Mesendoderm (in vitro differentiated cells): ENCODE measurements around the gene BMPER.

Source experiments
- DNase-seq: peaks from one replicate; pipeline ENCODE4 v3.0.0; 2013
- H2AK5ac ChIP-seq: 2 replicates; pipeline ENCODE4 v1.6.1; 2013; ENCODE audit warnings: low read length, inconsistent platforms
- H2BK120ac ChIP-seq: 2 replicates; pipeline ENCODE4 v1.6.1; 2013; ENCODE audit warnings: low read depth, mild to moderate bottlenecking, low read length, moderate library complexity, mixed read lengths
- H2BK15ac ChIP-seq: replicated peaks from 2 replicates; pipeline ENCODE4 v1.6.1; 2013; ENCODE audit warnings: low read depth, mild to moderate bottlenecking, moderate library complexity
- H2BK5ac ChIP-seq: 2 replicates; pipeline ENCODE4 v1.6.1; 2013; ENCODE audit warnings: low read length, inconsistent platforms
- H3K18ac ChIP-seq: 2 replicates; pipeline ENCODE4 v1.6.1; 2013; ENCODE audit warnings: mild to moderate bottlenecking, low read length, mixed read lengths
- H3K23ac ChIP-seq: one replicate; pipeline ENCODE4 v1.6.1; 2013; ENCODE audit warnings: low read length
- H3K27ac ChIP-seq: 2 replicates; pipeline ENCODE4 v1.5.1; 2013; ENCODE audit warnings: low read depth, mild to moderate bottlenecking, inconsistent platforms, low read length, moderate library complexity
- H3K27me3 ChIP-seq: 2 replicates; pipeline ENCODE4 v1.6.1; 2013; ENCODE audit warnings: low read length, control low read depth, mild to moderate bottlenecking, inconsistent platforms; ENCODE audit not compliant: insufficient read depth, poor library complexity
- H3K36me3 ChIP-seq: 2 replicates; pipeline ENCODE4 v1.6.1; 2013; ENCODE audit warnings: low read length, inconsistent platforms; ENCODE audit not compliant: control insufficient read depth, insufficient read depth
- H3K4ac ChIP-seq: one replicate; pipeline ENCODE4 v1.6.1; 2013; ENCODE audit warnings: low read depth, mild to moderate bottlenecking, low read length, moderate library complexity
- H3K4me1 ChIP-seq: 2 replicates; pipeline ENCODE4 v1.6.1; 2013; ENCODE audit warnings: low read depth, low read length, inconsistent platforms; ENCODE audit not compliant: control insufficient read depth
- H3K4me2 ChIP-seq: 2 replicates; pipeline ENCODE4 v1.6.1; 2013; ENCODE audit warnings: low read length
- H3K4me3 ChIP-seq: 2 replicates; pipeline ENCODE4 v1.5.1; 2013; ENCODE audit warnings: mild to moderate bottlenecking, low read length
- H3K56ac ChIP-seq: one replicate; pipeline ENCODE4 v1.6.1; 2013; ENCODE audit warnings: low read length
- H3K79me1 ChIP-seq: 2 replicates; pipeline ENCODE4 v1.6.1; 2013; ENCODE audit warnings: low read length, inconsistent platforms
- H3K79me2 ChIP-seq: 2 replicates; pipeline ENCODE4 v1.6.1; 2013; ENCODE audit warnings: mild to moderate bottlenecking, low read length; ENCODE audit not compliant: control insufficient read depth, insufficient read depth
- H3K9ac ChIP-seq: 2 replicates; pipeline ENCODE4 v1.6.1; 2013; ENCODE audit warnings: low read length, inconsistent platforms
- H4K5ac ChIP-seq: one replicate; pipeline ENCODE4 v1.6.1; 2013; ENCODE audit warnings: low read length
- H4K8ac ChIP-seq: one replicate; pipeline ENCODE4 v1.6.1; 2013; ENCODE audit warnings: low read depth, mild to moderate bottlenecking, control low read depth, low read length, moderate library complexity
- WGBS: extraction: QIAGEN DNeasy Blood & Tissue Kit; methylation state at CpG from one replicate; pipeline ENCODE4 v1.1.7; 2013; ENCODE audit warnings: low lambda C conversion rate, missing lambda C conversion rate; ENCODE audit not compliant: insufficient coverage; ENCODE audit errors: extremely low coverage; 5-methylcytosine and 5-hydroxymethylcytosine counted together

Gene BMPER

DNA sequence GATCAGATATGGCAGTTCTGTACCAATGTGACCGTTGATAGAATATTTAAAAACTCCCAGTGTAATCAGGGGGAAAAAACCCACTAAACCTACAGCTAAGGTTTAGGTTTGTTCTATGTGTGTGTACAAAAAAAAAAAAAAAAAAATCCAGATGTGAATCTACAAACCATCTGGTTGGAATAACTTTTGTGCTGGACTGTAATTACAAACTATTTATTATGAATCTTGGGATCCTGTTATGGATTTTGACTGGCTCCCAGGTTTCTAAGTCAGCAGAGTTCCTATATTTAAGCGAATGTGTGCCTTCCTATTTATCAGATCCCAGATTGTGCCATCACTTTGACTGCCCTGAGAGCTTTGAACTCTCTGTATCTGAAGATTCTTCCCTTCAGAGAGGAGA, 29.1 kb downstream of the BMPER start:
- Histone ChIP-seq H3K4ac (no peak overlapping the region), H2BK5ac (no peak overlapping the region), H3K4me1 (peaks cover 12% of the 10 kb centered on the region), H4K8ac (no peak overlapping the region), H3K27ac (no peak overlapping the region), H3K23ac (no peak overlapping the region), H3K79me1 (no peaks in the 10 kb centered on the region), H2AK5ac (no peak overlapping the region), H3K56ac (no peak overlapping the region), H2BK120ac (no peak overlapping the region), H3K36me3 (no peaks in the 10 kb centered on the region), H3K79me2 (no peaks in the 10 kb centered on the region), H2BK15ac (no peak overlapping the region), H4K5ac (no peak overlapping the region), H3K27me3 (no peaks in the 10 kb centered on the region), H3K18ac (peak overlapping the region; percentile 65), H3K9ac (no peak overlapping the region), H3K4me3 (no peak overlapping the region), H3K4me2 (no peak overlapping the region)
- no peak for DNase-seq
- no CpG with 5 or more reads among the region's 2 CpGs for WGBS

DNA sequence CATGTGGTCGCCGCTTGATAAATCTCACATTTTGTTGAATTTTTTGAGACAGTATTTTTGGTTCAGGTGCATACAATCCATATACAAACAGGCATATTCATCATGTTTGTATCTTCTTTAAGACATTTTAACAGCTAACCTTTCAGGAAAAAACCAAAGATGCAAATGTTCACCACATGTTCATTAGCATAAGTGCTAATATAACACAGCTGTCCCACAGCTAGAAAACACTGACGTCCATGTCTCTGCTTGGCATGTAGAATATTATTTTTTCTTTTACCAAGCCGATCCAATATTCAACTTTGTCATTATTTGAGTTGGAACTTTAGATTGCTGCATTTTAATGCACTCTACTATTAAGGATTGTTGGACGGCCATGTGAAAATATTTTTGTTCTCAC, 31.2 kb downstream of the BMPER start:
- Histone ChIP-seq H3K79me1 (no peaks in the 10 kb centered on the region), H2AK5ac (no peak overlapping the region)
- WGBS: no CpG with 5 or more reads among the region's 5 CpGs

DNA sequence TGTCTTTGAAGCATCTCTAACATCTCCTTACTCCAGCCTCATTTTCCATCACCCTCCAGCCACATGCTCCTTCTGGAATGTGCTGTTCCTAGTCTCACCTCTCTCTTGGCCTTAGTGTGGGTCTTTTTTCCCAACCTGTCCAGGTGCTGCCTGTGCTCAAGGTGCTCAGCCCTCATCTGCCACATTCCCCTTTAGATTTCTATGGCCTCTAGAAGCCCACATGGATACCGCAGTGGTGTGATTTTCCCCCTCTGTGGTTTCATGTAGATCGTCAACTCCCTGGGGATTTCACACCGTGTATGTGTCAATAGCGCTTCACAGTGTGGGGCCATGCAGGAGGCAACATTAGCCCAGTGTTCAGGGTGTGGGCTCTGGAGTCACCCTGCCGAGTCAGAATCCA, 32.5 kb downstream of the BMPER start:
- no peak overlapping the region for H3K4me2 ChIP-seq
- H3K27ac ChIP-seq: no peak overlapping the region
- no peaks in the 10 kb centered on the region for H3K27me3 ChIP-seq
- no CpG with 5 or more reads among the region's 5 CpGs for WGBS
- H2AK5ac ChIP-seq: no peak overlapping the region
- H3K79me2 ChIP-seq: no peaks in the 10 kb centered on the region
- no peak overlapping the region for H3K56ac ChIP-seq
- H3K79me1 ChIP-seq: no peaks in the 10 kb centered on the region
- no peak overlapping the region for H4K5ac ChIP-seq
- no peak overlapping the region for H3K9ac ChIP-seq
- H3K36me3 ChIP-seq: no peaks in the 10 kb centered on the region
- H3K23ac ChIP-seq: no peak overlapping the region
- no peak overlapping the region for H3K4me3 ChIP-seq
- H4K8ac ChIP-seq: no peak overlapping the region
- DNase-seq: peak; percentile 72
- no peak overlapping the region for H2BK5ac ChIP-seq
- no peak overlapping the region for H2BK15ac ChIP-seq
- no peak overlapping the region for H3K18ac ChIP-seq
- peaks cover 12% of the 10 kb centered on the region for H3K4me1 ChIP-seq
- no peak overlapping the region for H3K4ac ChIP-seq
- H2BK120ac ChIP-seq: no peak overlapping the region

More for the DNA sequence above, 31.2 kb downstream of the BMPER start:
- Histone ChIP-seq H3K36me3 (no peaks in the 10 kb centered on the region), H2BK15ac (no peak overlapping the region), H3K27ac (no peak overlapping the region), H3K4me3 (no peak overlapping the region), H3K56ac (no peak overlapping the region), H3K23ac (no peak overlapping the region), H4K5ac (no peak overlapping the region), H2BK5ac (no peak overlapping the region), H3K9ac (no peak overlapping the region), H4K8ac (no peak overlapping the region), H2BK120ac (no peak overlapping the region), H3K18ac (no peak overlapping the region), H3K4ac (no peak overlapping the region), H3K27me3 (no peaks in the 10 kb centered on the region), H3K4me1 (peaks cover 15% of the 10 kb centered on the region), H3K4me2 (no peak overlapping the region), H3K79me2 (no peaks in the 10 kb centered on the region)
- DNase-seq: no peak

DNA sequence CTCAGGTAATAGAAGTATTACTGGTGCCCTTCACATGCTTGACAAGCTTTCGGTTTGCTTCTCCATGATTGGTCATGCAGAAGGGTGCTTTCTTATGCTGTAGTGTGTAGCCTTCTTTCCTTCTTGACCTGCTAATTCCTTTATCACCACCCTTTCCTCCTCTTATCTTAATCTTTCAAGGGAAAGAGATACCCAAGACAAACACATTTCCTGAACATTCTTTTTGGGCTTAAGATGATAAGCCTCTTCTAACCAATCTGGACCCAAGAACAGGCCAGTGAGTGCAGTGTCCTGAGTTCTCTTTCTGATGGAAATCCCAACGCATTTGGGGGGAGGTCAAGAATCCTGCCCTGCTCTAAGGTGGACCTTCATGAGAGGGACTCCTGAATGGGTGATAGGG, 33.8 kb downstream of the BMPER start:
- Histone ChIP-seq H3K4me2 (no peak overlapping the region), H3K4me1 (peaks cover 6% of the 10 kb centered on the region), H3K4ac (no peak overlapping the region), H4K8ac (no peak overlapping the region), H2BK120ac (no peak overlapping the region), H3K9ac (no peak overlapping the region), H3K23ac (no peak overlapping the region), H3K27ac (no peak overlapping the region), H3K4me3 (no peak overlapping the region), H2AK5ac (no peak overlapping the region), H2BK5ac (no peak overlapping the region), H2BK15ac (no peak overlapping the region), H3K56ac (no peak overlapping the region), H3K36me3 (no peaks in the 10 kb centered on the region), H3K79me2 (no peaks in the 10 kb centered on the region), H3K18ac (peak overlapping the region; percentile 34), H3K79me1 (no peaks in the 10 kb centered on the region), H4K5ac (no peak overlapping the region), H3K27me3 (no peaks in the 10 kb centered on the region)
- no CpG with 5 or more reads among the region's 2 CpGs for WGBS
- DNase-seq: peak; percentile 93

DNA sequence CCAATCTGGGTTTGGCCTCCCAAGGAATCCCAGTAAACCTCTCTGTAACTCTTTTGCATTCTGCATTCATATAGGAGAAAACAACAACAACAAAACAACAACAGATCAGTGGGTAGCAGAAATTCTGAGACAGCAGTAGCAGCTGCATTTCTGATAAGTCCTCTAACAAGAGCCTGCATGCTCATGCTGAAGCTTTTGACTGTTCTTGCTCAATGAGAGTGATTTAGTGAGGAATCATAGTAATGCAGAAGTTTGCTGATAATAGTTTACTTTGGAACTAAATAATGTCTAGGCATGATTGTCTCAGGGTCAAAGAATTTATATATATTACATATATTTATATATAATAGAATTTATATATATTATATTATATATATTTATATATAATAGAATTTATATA, 35.2 kb downstream of the BMPER start:
- Histone ChIP-seq H3K27ac (no peak overlapping the region), H3K27me3 (no peaks in the 10 kb centered on the region), H3K4me2 (no peak overlapping the region), H4K8ac (no peak overlapping the region), H2BK15ac (no peak overlapping the region), H3K36me3 (no peaks in the 10 kb centered on the region), H2BK5ac (no peak overlapping the region), H3K9ac (no peak overlapping the region), H3K56ac (no peak overlapping the region), H3K4ac (no peak overlapping the region), H2AK5ac (no peak overlapping the region), H3K18ac (no peak overlapping the region), H3K79me2 (no peaks in the 10 kb centered on the region), H3K4me3 (no peak overlapping the region), H3K4me1 (peaks cover 6% of the 10 kb centered on the region), H3K79me1 (no peaks in the 10 kb centered on the region), H3K23ac (no peak overlapping the region), H2BK120ac (no peak overlapping the region), H4K5ac (no peak overlapping the region)
- DNase-seq: no peak

DNA sequence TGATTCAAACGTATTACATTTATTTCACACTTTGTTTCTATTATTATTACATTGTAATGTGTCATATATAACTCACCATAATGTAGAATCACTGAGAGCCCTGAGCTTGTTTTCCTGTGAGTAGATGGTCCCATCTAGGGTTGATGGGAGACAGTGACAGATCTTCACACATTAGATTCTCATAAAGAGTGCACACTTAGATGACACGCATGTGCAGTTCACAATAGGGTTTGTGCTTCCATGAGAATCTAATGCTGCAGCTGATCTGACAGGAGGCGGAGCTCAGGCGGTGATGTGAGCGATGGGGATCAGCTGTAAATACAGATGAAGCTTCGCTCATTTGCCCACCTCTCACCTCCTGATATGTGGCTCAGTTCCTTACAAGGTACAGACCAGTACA, 36.1 kb downstream of the BMPER start:
- Histone ChIP-seq H3K27me3 (no peaks in the 10 kb centered on the region), H2BK120ac (no peak overlapping the region), H3K23ac (no peak overlapping the region), H3K79me1 (no peaks in the 10 kb centered on the region), H3K4ac (no peak overlapping the region), H3K79me2 (no peaks in the 10 kb centered on the region), H3K56ac (no peak overlapping the region), H3K9ac (no peak overlapping the region), H3K4me1 (peaks cover 7% of the 10 kb centered on the region), H2AK5ac (no peak overlapping the region), H2BK15ac (no peak overlapping the region), H3K18ac (no peak overlapping the region), H3K27ac (no peak overlapping the region), H4K5ac (no peak overlapping the region), H3K4me3 (no peak overlapping the region), H4K8ac (no peak overlapping the region), H3K4me2 (no peak overlapping the region), H2BK5ac (no peak overlapping the region), H3K36me3 (no peaks in the 10 kb centered on the region)
- WGBS: no CpG with 5 or more reads among the region's 6 CpGs
- DNase-seq: no peak
